Duodenal mucosa (tissue), 2 donors: ENCODE measurements around the gene TBC1D2B.

Experiments used
- H3K27ac ChIP-seq: one replicate; pipeline ENCODE4 v1.7.0; 2013; ENCODE audit warnings: low read depth, low read length
- H3K27me3 ChIP-seq, 2 donors: one replicate each; pipeline ENCODE4 v1.7.0; 2013; ENCODE audit warnings: low read length in 2 of 2, control low read depth in 1 of 2; ENCODE audit not compliant: insufficient read depth in 2 of 2, control insufficient read depth in 1 of 2
- H3K36me3 ChIP-seq, 2 donors: one replicate each; pipeline ENCODE4 v1.7.0; 2013; ENCODE audit warnings: low read length in 2 of 2, control low read depth in 1 of 2; ENCODE audit not compliant: insufficient read depth in 2 of 2, control insufficient read depth in 1 of 2
- H3K4me1 ChIP-seq, 2 donors: one replicate each; pipeline ENCODE4 v1.7.0; 2013; ENCODE audit warnings: low read length in 2 of 2, control low read depth in 1 of 2; ENCODE audit not compliant: insufficient read depth in 2 of 2, control insufficient read depth in 1 of 2
- H3K4me3 ChIP-seq, 2 donors: one replicate each; pipeline ENCODE4 v1.7.0; 2013; ENCODE audit warnings: low read length in 2 of 2, low read depth in 1 of 2
- H3K9ac ChIP-seq, 2 donors: one replicate each; pipeline ENCODE4 v1.7.0; 2013; ENCODE audit warnings: low read length in 2 of 2, low read depth in 1 of 2
- H3K9me3 ChIP-seq, 2 donors: one replicate each; pipeline ENCODE4 v1.7.0; 2013; ENCODE audit warnings: low read length in 2 of 2, control low read depth in 1 of 2; ENCODE audit not compliant: control insufficient read depth in 1 of 2

Gene TBC1D2B

DNA sequence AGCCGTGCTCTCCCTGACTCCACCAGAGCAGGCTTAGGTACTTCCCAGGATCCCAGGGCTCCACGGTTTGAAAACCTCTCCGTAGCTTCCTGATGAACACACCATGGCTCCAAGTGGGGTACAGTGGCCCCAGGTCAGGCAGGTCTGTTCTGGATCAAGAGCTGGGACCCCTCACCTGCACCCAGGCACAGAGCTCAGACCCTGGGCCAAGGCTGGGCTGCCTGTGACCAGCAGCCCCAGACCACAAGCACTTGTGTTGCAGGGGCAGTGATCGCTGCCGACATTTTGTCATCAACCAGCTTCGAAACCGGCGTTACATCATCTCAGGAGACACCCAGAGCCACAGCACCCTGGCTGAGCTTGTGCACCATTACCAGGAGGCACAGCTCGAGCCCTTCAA is 20.2 kb upstream of the TBC1D2B start:
- no peak overlapping the region for H3K4me3 ChIP-seq
- H3K36me3 ChIP-seq: no peaks in the 10 kb centered on the region
- H3K9me3 ChIP-seq: no peaks in the 10 kb centered on the region
- no peak overlapping the region for H3K9ac ChIP-seq
- H3K4me1 ChIP-seq: peaks cover 10 to 12% of the 10 kb centered on the region in 2 donors
- H3K27me3 ChIP-seq: no peaks in the 10 kb centered on the region
- no peak overlapping the region for H3K27ac ChIP-seq

DNA sequence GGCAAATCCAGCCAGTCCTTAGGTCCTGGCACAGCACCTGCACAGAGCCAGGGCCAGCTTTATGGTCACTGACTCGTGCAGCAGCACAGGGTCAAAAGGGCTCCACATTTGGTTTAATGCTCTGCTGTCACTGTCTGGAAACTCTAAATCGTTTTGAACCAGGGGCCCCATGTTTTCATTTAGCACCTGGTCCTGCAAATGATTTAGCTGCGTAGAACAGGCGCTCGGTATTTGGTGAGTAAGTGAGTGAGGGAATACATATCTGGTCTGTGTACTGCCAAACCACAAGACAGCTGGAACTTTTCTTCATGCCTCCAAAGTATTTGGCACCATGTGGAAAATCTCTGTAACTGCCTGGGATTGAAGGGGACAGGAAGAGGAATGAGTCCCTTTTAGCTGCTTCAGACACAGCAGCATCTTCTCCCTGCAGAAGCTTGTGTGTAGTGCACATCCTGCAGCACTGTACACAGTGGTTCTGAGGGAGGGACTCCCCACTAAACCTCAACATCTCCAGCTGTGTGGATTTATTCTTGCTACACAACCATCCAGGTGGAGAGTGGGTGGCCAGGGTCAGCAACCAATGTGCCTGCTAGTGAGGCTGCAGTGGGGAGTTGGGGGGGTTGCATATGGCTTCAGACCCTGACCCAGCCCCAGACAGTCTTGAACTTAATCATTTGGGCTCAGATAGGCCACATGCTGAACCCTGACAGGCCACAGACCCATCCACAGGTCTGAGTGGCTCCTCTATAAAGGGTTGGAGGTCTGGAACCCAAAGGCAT is 15.9 kb upstream of the TBC1D2B start:
- Histone ChIP-seq H3K9ac (no peak overlapping the region), H3K27me3 (no peaks in the 10 kb centered on the region), H3K4me1 (peaks cover 19 to 30% of the 10 kb centered on the region in 2 donors), H3K27ac (no peak overlapping the region), H3K9me3 (no peaks in the 10 kb centered on the region), H3K36me3 (no peaks in the 10 kb centered on the region), H3K4me3 (no peak overlapping the region)

DNA sequence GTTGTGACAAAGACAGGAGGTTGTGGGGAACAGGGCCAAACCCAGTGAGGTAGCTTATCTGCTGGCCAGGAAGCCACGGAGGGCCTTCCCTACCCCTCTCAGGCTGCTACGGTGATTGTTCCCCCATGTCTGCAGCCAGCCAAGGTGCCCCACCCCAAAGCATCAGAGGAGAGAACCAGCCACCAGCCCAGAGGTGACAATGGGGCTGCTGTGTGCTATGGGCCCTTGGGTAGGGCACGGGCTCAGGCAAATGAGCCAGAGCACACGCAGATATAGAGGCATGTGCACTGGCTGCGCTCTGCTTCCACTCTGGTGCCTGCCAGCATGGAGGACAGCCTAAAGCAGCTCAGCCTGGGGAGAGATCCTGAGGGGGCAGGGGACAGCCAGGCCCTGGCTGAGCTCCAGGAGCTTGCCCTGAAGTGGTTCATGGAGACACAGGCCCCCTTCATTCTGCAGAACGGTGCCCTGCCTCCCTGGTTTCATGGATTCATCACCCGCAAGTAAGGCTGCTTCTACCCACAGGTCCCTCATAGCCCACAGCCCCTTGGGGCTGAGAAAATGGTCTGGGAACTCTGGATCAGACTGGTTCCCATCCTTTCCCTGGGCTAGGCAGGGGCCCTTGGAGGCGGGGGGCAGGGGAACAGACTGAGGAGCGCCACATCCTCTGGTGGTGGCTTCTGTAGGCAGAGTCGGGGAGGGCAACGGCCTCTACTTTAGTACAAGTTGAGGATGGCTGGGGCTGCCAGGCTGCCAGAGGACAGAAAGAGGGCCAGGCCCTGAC is 14.9 kb upstream of the TBC1D2B start, which contains the start of gene SH2D7:
Gene SH2D7 (plus strand): TSS at position 301 of the 781 bp plus-strand sequence. CDS start 24 bp downstream, at position 325.
- Histone ChIP-seq H3K4me1 (peaks cover 23 to 38% of the 10 kb centered on the region in 2 donors), H3K9me3 (no peaks in the 10 kb centered on the region), H3K4me3 (no peak within 1 kb of the TSS), H3K27ac (no peak within 1 kb of the TSS), H3K36me3 (no peaks in the 10 kb centered on the region), H3K9ac (no peak within 1 kb of the TSS), H3K27me3 (no peaks in the 10 kb centered on the region)

DNA sequence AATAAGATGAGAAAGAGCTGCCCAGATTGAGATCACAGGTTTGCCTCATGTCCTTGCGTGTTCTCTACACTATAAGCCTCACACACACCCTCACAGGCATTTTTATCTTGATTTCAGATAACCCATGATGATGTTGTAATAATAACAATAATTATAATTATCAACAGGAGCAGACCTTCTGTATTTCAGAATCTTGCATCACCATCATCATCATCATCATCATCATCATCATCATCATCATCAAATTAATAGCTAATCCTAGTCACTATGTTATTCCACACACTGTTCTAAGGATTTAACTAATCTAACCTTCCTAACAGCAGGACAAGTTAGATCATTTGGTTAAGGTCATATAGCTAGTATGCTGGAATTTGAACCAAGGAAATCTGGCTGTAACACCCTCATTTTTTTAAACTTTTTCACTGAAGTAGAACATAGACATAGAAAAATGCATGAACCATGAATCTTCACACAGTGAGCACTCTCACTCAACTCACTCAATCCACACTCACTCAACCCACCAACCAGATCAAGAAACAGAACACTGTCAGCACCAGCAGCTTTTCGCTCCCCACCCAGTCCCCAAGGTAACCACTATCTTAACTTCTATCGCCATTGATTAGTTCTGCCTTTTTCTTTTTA is 13.0 kb upstream of the TBC1D2B start:
- Histone ChIP-seq H3K9ac (no peak overlapping the region), H3K4me3 (no peak overlapping the region), H3K27ac (no peak overlapping the region), H3K27me3 (no peaks in the 10 kb centered on the region), H3K36me3 (no peaks in the 10 kb centered on the region), H3K9me3 (no peaks in the 10 kb centered on the region), H3K4me1 (peaks cover 23 to 38% of the 10 kb centered on the region in 2 donors)

DNA sequence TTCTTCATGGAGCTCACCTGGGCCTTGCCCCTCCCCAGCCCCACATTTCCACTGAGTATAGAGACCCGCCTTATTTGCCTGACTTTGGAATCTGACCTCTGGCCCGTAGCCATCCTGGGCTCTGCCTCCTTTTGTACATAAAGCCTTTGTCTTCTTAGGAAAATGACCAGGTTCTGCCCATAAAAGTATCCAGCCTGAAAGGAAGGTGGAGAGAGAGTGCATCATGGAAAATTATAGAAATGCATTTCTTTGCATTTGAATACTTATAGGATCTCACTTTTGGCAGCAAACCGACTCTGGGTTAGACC is 11.2 kb upstream of the TBC1D2B start:
- H3K27ac ChIP-seq: no peak overlapping the region
- H3K9ac ChIP-seq: no peak overlapping the region

DNA sequence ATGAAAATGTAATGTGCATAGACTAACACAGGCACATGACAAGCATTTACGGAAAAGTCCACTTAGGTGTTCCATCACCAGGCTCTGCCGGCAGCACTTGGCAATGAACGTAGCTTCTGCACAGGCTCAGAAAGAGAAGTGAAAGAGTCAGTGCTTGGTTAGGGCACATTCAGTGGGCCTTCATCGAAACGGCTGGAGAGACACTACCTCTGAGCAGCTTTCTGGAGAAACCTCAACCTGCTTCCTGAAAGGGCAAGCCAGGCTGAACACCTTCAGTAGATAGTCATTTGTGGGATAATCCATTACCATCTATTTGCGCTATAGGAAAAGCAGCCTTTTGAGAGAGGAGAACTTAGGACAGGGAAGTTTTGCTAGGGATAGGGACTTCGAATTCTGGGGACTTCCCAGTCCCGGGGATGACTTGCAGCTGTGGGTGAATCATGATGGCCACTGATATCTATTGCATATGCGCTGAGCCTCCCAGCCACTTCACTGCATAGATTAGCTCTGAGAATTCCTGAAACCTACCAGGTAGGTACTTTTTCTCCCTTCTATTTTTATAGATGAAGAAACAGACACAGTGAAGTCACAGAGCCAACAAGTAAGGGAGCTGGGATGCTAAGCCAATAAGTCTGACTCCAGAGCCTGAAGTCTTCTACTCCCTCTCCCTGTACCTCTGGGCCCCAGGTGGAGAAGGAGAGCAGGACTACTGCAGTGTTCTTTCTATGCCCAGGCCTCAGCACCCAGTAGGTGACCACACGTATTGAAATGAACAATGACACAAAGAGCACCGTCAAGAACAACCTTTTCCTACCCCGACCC is 10.7 kb upstream of the TBC1D2B start:
- Histone ChIP-seq H3K27me3 (no peaks in the 10 kb centered on the region), H3K9ac (no peak overlapping the region), H3K9me3 (no peaks in the 10 kb centered on the region), H3K4me3 (no peak overlapping the region), H3K27ac (no peak overlapping the region), H3K36me3 (no peaks in the 10 kb centered on the region), H3K4me1 (peaks cover 27 to 46% of the 10 kb centered on the region in 2 donors)

More for the DNA sequence above, 11.2 kb upstream of the TBC1D2B start:
- H3K4me3 ChIP-seq: no peak overlapping the region
- no peaks in the 10 kb centered on the region for H3K36me3 ChIP-seq
- no peaks in the 10 kb centered on the region for H3K9me3 ChIP-seq
- no peaks in the 10 kb centered on the region for H3K27me3 ChIP-seq
- H3K4me1 ChIP-seq: peaks cover 25 to 48% of the 10 kb centered on the region in 2 donors

DNA sequence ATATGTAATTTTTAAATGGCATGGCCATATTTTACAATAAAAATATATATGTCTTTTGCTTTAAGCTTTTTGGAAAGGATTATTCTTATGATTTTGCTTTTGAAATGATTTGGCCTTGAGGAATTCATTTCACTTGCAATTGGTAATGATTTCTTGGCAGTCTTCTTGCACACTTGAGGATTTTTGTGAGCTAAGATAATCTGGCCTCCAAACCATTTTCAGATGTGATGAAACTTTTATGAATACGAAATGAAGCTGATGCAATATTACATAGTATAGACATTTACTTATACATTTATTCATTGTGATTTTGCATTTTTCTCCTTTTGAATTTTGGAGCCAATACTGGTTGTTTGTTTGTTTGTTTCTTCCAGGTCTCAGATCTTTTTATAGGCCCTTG is 8.4 kb upstream of the TBC1D2B start:
- Histone ChIP-seq H3K9me3 (no peaks in the 10 kb centered on the region), H3K27ac (no peak overlapping the region), H3K4me1 (peaks cover 25 to 40% of the 10 kb centered on the region in 2 donors), H3K27me3 (no peaks in the 10 kb centered on the region), H3K4me3 (no peak overlapping the region), H3K9ac (no peak overlapping the region), H3K36me3 (no peaks in the 10 kb centered on the region)

DNA sequence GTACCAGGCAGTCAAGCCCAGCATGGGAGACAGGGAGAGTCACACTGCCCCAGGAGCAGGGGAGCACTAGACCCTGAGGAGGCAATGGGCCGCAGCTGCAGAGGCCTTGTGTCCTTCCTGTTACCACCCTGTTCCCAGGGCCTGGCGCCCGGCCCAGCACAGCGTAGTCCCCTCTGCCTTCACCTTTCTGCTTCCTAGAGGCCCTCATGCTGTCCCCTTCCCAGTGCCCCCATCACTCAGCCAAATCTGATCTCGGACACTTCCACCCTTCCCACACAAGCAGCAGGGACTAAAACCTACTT is 6.9 kb upstream of the TBC1D2B start:
- Histone ChIP-seq H3K27ac (no peak overlapping the region), H3K4me1 (peaks cover 25 to 40% of the 10 kb centered on the region in 2 donors), H3K9me3 (no peaks in the 10 kb centered on the region), H3K36me3 (no peaks in the 10 kb centered on the region), H3K4me3 (no peak overlapping the region), H3K27me3 (no peaks in the 10 kb centered on the region), H3K9ac (no peak overlapping the region)

DNA sequence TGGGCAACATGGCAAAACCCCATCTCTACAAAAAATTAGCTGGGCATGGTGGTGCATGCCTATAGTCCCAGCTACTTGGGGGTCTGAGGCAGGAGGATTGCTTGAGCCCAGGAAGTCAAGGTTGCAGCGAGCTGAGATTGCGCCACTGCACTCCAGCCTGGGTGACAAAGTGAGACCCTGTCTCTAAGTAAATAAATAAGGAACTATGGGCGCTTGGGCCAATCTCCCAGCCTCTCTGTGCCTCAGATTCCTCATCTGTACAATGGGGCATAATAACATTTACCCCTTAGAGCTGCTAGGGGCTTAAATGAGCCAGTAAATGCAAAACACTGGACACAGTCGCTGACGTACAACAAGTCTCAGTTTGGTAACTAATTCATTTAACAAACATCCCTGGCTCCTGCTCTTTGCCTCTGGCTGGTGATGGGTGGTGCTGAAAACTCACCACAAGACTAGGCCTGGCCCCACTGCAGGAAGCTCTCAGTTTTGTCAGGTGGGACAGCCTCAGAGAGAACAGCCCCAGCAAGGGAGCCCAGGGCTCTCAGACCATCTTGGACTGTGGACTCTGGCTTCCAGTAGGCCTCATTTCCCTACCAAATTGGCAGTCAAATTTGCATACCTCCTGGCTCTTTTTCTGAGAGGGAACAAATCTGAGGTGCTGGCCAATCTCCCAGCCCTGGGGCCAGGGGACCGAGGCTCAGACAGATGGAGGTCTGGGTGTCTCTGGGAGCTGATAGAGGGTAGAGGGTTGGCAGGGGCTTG is 6.4 kb upstream of the TBC1D2B start:
- Histone ChIP-seq H3K36me3 (no peaks in the 10 kb centered on the region), H3K9ac (no peak overlapping the region), H3K4me1 (peaks cover 25 to 36% of the 10 kb centered on the region in 2 donors), H3K27ac (no peak overlapping the region), H3K9me3 (no peaks in the 10 kb centered on the region), H3K4me3 (no peak overlapping the region), H3K27me3 (no peaks in the 10 kb centered on the region)
